AG09319 (cell line): Measurements from ENCODE around the gene AQP12B.
"Not testable (repeated sequence)": the region's sequence is repeated elsewhere in the genome, so short reads cannot be mapped to it uniquely, and the experiment has no call there.

Experiments
- DNase-seq: peaks from one replicate; pipeline ENCODE4 v3.0.0-alpha.2; 2010; ENCODE audit warnings: low read depth; ENCODE audit errors: extremely low read depth
- CTCF ChIP-seq: IDR thresholded peaks from 2 replicates; pipeline ENCODE4 v1.5.1; 2011; ENCODE audit warnings: low read depth, mild to moderate bottlenecking, inconsistent platforms, low read length, moderate library complexity

Gene AQP12B

GRCh38 chr2:240663546-240664190 lies 19.0 kb downstream of the AQP12B start:
- no peak for DNase-seq
- no peak for TF ChIP-seq CTCF

- no peak for TF ChIP-seq CTCF
Measured at GRCh38 chr2:240662681-240663080, 20.0 kb downstream of the AQP12B start.

GRCh38 chr2:240659883-240660282 lies 22.8 kb downstream of the AQP12B start:
- DNase-seq: not testable (repeated sequence)

More at GRCh38 chr2:240662681-240663080, 20.0 kb downstream of the AQP12B start:
- DNase-seq: no peak

- no peak for DNase-seq
- no peak for TF ChIP-seq CTCF
Measured at GRCh38 chr2:240655931-240656886, 26.5 kb downstream of the AQP12B start.

GRCh38 chr2:240651185-240651584 lies 31.5 kb downstream of the AQP12B start:
- TF ChIP-seq CTCF: no peak

GRCh38 chr2:240650254-240650965 lies 32.3 kb downstream of the AQP12B start:
- no peak for TF ChIP-seq CTCF
- DNase-seq: no peak

More at GRCh38 chr2:240651185-240651584, 31.5 kb downstream of the AQP12B start:
- DNase-seq: no peak

GRCh38 chr2:240649331-240649730 lies 33.4 kb downstream of the AQP12B start:
- no peak for TF ChIP-seq CTCF
- DNase-seq: no peak
